Mammary epithelial cell (primary cell): ENCODE data around the gene NTNG1.

Source experiments
- CTCF ChIP-seq, 2 donors: IDR thresholded peaks in 1 of 2; conservative IDR thresholded peaks in 1 of 2; 2 replicates each; pipeline ENCODE4 v1.5.1; 2011 to 2012; ENCODE audit warnings: inconsistent platforms in 2 of 2, low read length in 2 of 2, mild to moderate bottlenecking in 2 of 2, control low read depth in 1 of 2, low read depth in 1 of 2; ENCODE audit not compliant: insufficient read depth in 1 of 2; ENCODE audit errors: extremely low read depth in 1 of 2
- EZH2 ChIP-seq: IDR thresholded peaks from 2 replicates; pipeline ENCODE4 v1.6.1; 2012; ENCODE audit warnings: low read length, inconsistent platforms, borderline replicate concordance

GRCh38 chr1:107141491-107142126 lies 770 bp downstream of the NTNG1 start:
- TF ChIP-seq CTCF (conservative IDR thresholded peaks at IDR 0.05 in 1 of 2, IDR thresholded peaks at IDR 0.05 in 1 of 2; ENCODE audit: extremely low read depth in 1 of 2, insufficient read depth in 1 of 2, low read depth in 1 of 2, low read length in 2 of 2) (no peak), EZH2 (no peak)
